HUES6 (cell line): ENCODE measurements around the gene STEAP3.
A peak's percentile ranks its signal among the peaks of the same experiment; 100 is the strongest.

ENCODE experiments used
- H3K27ac ChIP-seq: 2 replicates; pipeline ENCODE4 v1.7.0; 2013; ENCODE audit warnings: low read depth, mild to moderate bottlenecking, low read length, inconsistent platforms
- H3K27me3 ChIP-seq: 2 replicates; pipeline ENCODE4 v1.6.1; 2013; ENCODE audit warnings: low read length; ENCODE audit not compliant: control insufficient read depth, insufficient read depth
- H3K36me3 ChIP-seq: 2 replicates; pipeline ENCODE4 v1.6.1; 2013; ENCODE audit warnings: low read length; ENCODE audit not compliant: control insufficient read depth, insufficient read depth
- H3K4me1 ChIP-seq: 2 replicates; pipeline ENCODE4 v1.6.1; 2013; ENCODE audit warnings: low read length; ENCODE audit not compliant: control insufficient read depth, insufficient read depth
- H3K4me3 ChIP-seq: 2 replicates; pipeline ENCODE4 v1.5.1; 2013; ENCODE audit warnings: low read depth, low read length
- H3K9ac ChIP-seq: one replicate; pipeline ENCODE4 v1.6.1; 2013; ENCODE audit warnings: mild to moderate bottlenecking, low read length
- H3K9me3 ChIP-seq: 2 replicates; pipeline ENCODE4 v1.6.1; 2013; ENCODE audit warnings: low read depth, low read length; ENCODE audit not compliant: control insufficient read depth, insufficient read depth

The STEAP3 gene

DNA sequence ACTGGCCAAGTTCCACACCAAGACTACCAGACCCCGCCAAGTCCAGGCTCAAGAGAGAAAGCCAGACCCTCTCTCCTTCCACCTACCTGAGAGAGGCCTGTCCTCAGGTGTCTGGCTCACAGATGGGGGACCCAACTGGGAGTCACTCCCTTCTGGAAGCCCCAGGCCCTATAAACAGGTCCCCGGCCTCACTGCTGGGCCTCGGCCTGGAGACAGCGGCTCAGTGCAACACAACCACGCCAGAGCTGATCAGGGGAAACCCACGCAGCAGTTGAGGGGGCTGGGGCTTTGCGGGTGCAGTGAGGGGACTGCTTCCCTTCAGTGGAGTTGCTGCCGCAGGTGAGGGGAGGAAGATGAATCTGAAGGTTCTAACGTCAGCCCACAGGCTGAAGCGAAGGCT, 42.2 kb upstream of the STEAP3 start:
- Histone ChIP-seq H3K27ac (no peak overlapping the region), H3K27me3 (no peaks in the 10 kb centered on the region), H3K9me3 (no peaks in the 10 kb centered on the region), H3K4me3 (no peak overlapping the region), H3K4me1 (no peaks in the 10 kb centered on the region; the same call in 1 of the 2 replicates), H3K36me3 (no peaks in the 10 kb centered on the region), H3K9ac (no peak overlapping the region)

DNA sequence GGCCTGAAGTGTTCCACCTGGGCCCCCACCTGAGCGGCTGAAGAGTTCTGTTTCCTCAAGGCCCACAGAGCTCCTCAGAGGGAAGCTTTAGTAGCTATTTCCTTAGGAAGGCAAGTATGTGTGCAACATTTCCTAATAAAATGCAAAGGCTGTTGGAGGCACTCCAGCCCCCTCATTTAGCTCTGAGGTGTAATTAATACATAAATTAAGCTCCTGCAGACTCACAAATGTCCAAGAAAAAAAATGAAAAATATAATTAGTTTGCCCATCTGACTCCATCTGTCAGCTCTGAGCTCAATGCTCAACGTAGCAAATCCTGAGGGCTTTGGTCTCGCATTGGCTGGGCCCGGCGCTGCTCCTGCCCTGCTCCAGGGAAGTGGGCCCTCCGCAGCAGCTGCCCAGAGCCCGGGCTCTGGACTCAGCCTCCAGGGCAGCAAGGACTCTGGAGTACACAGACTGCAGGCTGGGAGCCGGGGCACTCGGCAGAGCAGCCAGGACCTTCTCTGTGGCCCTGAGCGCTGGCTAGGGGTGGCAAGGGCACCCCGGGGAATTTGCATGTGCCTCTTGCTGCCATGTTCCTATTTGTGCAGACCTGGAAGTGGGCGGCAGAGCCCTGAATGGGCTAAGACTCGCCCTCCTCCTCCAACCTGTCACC, 41.7 kb upstream of the STEAP3 start:
- Histone ChIP-seq H3K9ac (no peak overlapping the region), H3K4me3 (no peak overlapping the region), H3K4me1 (no peaks in the 10 kb centered on the region; the same call in 1 of the 2 replicates), H3K9me3 (no peaks in the 10 kb centered on the region), H3K36me3 (no peaks in the 10 kb centered on the region), H3K27me3 (no peaks in the 10 kb centered on the region), H3K27ac (no peak overlapping the region)

DNA sequence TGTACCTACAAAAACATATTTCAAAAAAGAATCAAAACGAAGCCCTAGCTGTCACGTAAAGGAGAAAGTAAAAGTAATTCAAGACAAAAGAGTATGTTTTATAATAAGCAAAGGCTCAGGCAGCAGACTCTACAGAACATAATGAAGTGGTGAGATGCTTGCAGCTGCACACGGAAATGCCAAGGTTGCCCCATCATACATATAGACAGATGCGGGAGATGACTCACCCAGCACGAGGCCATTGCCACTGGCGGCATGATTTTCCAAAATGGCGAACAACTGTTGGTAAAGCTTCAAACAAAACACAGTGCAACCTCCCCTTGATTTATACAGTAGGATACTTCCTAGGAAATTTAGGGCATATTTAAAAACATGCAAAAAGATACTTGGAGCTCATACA, 39.1 kb upstream of the STEAP3 start:
- Histone ChIP-seq H3K27ac (no peak overlapping the region), H3K27me3 (no peaks in the 10 kb centered on the region), H3K9me3 (no peaks in the 10 kb centered on the region), H3K9ac (no peak overlapping the region), H3K4me1 (no peaks in the 10 kb centered on the region; the same call in 1 of the 2 replicates), H3K36me3 (no peaks in the 10 kb centered on the region), H3K4me3 (no peak overlapping the region)

DNA sequence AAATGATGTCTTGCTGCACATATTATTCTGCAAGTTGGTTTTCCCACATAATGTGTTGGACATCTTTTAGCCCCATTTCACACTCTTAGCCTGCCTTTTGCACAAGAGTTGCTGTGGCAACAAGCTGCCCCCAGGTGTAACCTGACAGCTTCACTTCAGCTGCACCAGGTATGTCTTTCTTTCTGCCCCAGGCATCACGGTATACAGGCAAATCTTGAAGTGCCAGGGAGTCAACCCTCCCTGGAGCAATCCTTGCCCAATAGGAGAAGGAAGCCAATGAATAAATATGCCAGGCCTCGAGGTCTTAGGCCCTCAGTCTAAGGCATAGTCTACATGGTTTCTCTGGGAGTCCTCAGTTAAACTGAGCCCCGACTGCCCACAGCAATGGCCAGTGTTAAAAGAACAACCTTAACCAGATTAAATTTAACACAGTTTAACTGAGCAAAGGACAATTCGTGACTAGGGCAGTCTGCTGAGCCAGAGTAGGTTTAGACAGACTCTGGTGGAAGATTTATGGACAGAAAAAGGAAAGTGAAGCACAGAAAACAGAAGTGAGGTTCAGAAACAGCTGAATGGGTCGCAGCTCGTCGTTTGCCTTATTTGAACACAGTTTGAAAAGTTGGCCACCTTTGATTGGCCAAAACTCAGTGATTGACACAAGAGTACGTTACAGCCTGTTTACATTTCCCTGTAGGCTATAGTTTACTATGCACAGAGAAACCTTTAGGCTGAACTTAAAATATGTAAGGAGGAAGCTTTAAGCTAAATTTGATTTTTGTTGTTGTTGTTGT, 33.1 kb upstream of the STEAP3 start:
- Histone ChIP-seq H3K9ac (no peak overlapping the region), H3K4me1 (no peaks in the 10 kb centered on the region), H3K4me3 (no peak overlapping the region), H3K36me3 (no peaks in the 10 kb centered on the region), H3K9me3 (no peaks in the 10 kb centered on the region), H3K27ac (no peak overlapping the region), H3K27me3 (0 out of 2 replicates have a peak, but pooled peaks cover 3% of the 10 kb centered on the region)

DNA sequence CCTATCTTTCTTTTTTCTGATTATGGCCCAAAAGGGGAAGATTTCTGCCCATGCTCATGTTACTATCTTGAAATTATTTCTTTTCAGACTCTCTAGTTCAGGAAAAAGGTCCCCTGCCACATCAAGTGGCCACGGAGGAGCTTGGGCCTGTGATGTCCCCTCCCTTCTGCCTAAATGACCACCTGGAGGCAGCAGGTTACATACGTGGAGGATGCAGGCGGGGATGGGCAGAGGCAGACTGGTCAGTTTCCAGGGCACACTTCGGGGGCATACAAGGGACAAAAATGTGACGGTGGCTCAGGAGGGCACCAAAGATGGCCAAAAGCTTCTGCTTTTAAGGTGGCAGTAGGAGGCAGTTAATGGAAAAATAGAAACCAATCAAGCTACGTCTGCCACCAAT, 30.7 kb upstream of the STEAP3 start:
- Histone ChIP-seq H3K4me3 (no peak overlapping the region), H3K27me3 (peaks cover 5% of the 10 kb centered on the region), H3K9ac (no peak overlapping the region), H3K9me3 (no peaks in the 10 kb centered on the region), H3K27ac (no peak overlapping the region), H3K36me3 (no peaks in the 10 kb centered on the region), H3K4me1 (peaks cover 20% of the 10 kb centered on the region)

DNA sequence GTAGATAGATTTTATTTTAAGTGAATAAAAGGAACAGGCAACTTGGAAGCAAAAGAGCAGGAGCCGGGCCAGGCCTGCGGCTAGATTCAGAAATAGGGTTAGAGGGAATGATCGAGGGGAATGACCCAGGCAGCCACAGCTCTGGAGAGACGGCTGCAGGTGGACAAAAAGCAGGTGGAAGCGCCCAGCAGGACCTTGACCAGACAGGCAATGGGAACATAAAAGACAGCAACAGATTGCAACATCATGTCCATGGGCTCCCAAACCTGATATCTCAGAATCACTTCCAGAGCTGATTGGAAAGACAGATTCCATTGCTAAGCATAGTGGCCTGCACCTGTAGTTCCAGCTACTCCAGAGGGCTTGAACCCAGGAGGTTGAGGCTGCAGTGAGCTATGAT, 28.6 kb upstream of the STEAP3 start:
- no peaks in the 10 kb centered on the region for H3K36me3 ChIP-seq
- H3K9ac ChIP-seq = no peak overlapping the region
- H3K27ac ChIP-seq = no peak overlapping the region
- no peaks in the 10 kb centered on the region for H3K9me3 ChIP-seq
- no peak overlapping the region for H3K4me3 ChIP-seq
- peaks cover 12% of the 10 kb centered on the region for H3K27me3 ChIP-seq
- H3K4me1 ChIP-seq = peaks cover 22% of the 10 kb centered on the region

DNA sequence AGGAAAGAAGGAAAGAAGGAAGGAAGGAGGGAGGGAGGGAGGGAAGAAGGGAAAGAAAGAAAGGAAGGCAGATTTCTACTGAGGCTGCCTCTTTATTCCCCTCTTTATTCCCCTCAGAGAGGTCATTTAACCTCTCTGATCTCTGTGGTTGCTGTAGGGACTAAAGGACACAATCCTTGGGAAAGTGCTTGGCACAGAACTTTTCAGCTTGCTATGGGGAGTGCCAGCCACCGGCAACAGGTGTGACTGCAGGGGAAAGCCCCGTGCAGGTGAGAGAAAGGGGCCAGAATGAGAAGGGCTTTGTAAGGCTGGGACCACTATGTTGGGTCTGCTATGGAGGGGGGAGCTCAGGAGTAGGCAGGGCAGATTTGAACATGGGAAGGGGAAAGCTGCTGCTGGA, 27.7 kb upstream of the STEAP3 start:
- no peaks in the 10 kb centered on the region for H3K9me3 ChIP-seq
- peaks cover 22% of the 10 kb centered on the region for H3K4me1 ChIP-seq
- H3K27me3 ChIP-seq = peaks cover 12% of the 10 kb centered on the region
- no peak overlapping the region for H3K9ac ChIP-seq
- no peak overlapping the region for H3K27ac ChIP-seq
- H3K4me3 ChIP-seq = peak overlapping the region; percentile 23
- no peaks in the 10 kb centered on the region for H3K36me3 ChIP-seq

DNA sequence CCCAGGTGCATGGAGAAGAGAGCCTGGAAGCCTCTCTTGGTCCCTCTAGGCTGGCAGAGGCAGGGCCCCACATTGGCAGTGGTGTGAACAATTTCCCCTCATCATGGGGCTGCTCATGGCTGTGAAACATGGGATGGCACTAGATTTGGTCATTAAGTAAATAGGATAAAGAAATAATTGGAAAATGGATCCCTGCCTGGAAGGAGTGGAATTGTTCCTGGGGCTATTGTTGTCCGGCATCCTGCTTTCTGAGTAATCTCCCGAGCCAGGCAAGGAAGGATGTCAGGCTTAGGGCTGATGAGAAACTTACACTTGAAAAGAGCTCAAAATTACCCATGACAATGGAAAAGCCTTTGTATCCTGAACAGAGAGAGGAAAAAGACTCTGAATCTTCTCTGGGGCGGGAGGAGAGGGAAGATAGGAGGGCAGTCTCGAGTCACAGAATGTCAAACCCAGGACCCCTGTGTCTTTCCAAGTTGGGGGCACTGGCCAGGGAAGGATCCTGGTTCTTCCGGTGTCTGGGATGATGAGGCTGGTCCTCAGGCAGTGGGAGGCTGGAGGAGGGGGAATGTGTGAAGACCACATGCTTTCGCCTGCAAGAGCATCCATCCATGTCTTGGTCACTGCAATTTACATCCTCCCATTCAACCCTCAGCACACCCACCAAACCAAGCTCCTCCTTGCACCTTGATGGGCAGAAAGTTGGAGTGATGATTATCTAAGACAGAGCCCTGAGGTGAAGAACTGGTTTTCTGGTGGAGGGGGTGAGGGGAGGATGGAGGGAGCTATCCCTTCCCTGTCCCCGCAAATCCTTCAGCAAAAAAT, 27.1 kb upstream of the STEAP3 start:
- H3K9me3 ChIP-seq = no peaks in the 10 kb centered on the region
- peaks cover 12% of the 10 kb centered on the region for H3K27me3 ChIP-seq
- peak overlapping the region; percentile 15 for H3K9ac ChIP-seq
- peaks cover 22% of the 10 kb centered on the region for H3K4me1 ChIP-seq
- peak overlapping the region; percentile 23 for H3K4me3 ChIP-seq
- H3K36me3 ChIP-seq = no peaks in the 10 kb centered on the region
- no peak overlapping the region for H3K27ac ChIP-seq

DNA sequence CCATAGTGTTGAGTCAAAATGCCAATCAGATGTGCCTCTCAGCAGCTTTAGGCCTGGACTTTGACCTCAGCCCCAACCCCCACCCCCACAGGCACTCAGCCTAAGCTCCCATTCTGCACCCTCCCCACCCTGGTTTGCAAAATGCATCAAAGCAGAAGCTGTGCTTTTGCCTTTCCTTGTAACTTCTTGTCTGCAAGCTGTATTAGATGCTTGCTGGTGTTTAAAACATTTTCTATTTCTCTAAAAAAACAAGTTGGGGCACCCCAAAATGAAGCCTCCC, 26.6 kb upstream of the STEAP3 start:
- no peak overlapping the region for H3K27ac ChIP-seq

DNA sequence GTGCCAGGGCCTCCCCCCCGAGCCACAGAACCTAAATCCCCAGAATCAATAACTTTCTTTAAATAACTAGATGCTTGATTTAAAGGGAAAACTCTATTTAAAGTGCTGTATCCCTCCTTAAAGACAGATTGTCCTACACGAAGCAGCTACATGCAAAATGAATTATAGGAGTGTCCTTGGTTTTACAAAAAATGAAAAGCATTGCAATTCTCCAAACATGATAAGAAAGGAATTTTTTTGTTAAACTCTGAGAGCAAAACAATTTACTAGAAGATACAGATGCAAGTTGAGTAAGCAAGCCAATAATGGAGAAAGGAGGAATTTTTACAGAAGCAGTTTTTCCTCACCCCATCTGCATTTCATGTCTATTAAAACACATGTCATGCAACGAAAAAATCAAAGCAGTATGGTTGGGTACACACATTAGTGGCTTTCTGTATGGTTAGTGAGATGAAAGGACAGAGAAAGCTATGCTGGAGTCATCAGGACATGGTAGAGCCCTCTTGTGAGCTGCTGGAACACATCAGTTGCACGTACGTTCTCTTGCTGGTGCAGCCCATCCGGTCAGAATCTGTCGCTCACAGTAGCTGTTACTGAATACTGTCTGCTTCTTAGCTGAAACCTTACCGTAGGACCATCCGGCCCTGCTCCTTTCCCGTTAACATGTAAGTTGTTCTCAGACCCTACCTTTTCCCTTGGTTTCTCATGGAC, 25.9 kb upstream of the STEAP3 start:
- Histone ChIP-seq H3K9ac (no peak overlapping the region), H3K4me1 (peaks cover 22% of the 10 kb centered on the region), H3K27me3 (peaks cover 12% of the 10 kb centered on the region), H3K4me3 (no peak overlapping the region), H3K27ac (no peak overlapping the region), H3K9me3 (no peaks in the 10 kb centered on the region), H3K36me3 (no peaks in the 10 kb centered on the region)

More for the DNA sequence above, 26.6 kb upstream of the STEAP3 start:
- Histone ChIP-seq H3K4me1 (peaks cover 22% of the 10 kb centered on the region), H3K9ac (no peak overlapping the region), H3K9me3 (no peaks in the 10 kb centered on the region), H3K36me3 (no peaks in the 10 kb centered on the region), H3K27me3 (peaks cover 12% of the 10 kb centered on the region), H3K4me3 (no peak overlapping the region)
